ENCODE data around the gene CD82.
"Not testable (repeated sequence)": the region's sequence is repeated elsewhere in the genome, so short reads cannot be mapped to it uniquely, and the experiment has no call there.

CD82 gene

GRCh38 chr11:44535191-44535980 is 30.1 kb upstream of the CD82 start:
- DNase-seq: no peak

- DNase-seq: no peak
These were observed 28.5 kb upstream of the CD82 start for GRCh38 chr11:44536788-44537516.

- no peak for DNase-seq
These were observed 27.8 kb upstream of the CD82 start for GRCh38 chr11:44537679-44538078.

GRCh38 chr11:44538375-44539054 is 26.9 kb upstream of the CD82 start:
- peak; percentile 73 for DNase-seq

- DNase-seq: no peak
These were observed 25.5 kb upstream of the CD82 start for GRCh38 chr11:44539971-44540370.

- DNase-seq: no peak
These were observed 24.8 kb upstream of the CD82 start for GRCh38 chr11:44540667-44541066.

GRCh38 chr11:44542372-44542771 is 23.1 kb upstream of the CD82 start:
- DNase-seq: peak; percentile 13

- DNase-seq: not testable (repeated sequence)
These were observed 18.5 kb upstream of the CD82 start for GRCh38 chr11:44546984-44547383.

GRCh38 chr11:44547534-44547933 is 17.9 kb upstream of the CD82 start:
- not testable (repeated sequence) for DNase-seq

GRCh38 chr11:44548032-44548695 is 17.3 kb upstream of the CD82 start:
- DNase-seq: no peak

- DNase-seq: not testable (repeated sequence)
These were observed 16.3 kb upstream of the CD82 start for GRCh38 chr11:44548961-44549749.

GRCh38 chr11:44550123-44550522 is 15.3 kb upstream of the CD82 start:
- DNase-seq: no peak

- DNase-seq: no peak
These were observed 13.9 kb upstream of the CD82 start for GRCh38 chr11:44551456-44552139.

GRCh38 chr11:44555031-44555800 is 10.2 kb upstream of the CD82 start:
- no peak for DNase-seq

- DNase-seq: peak; percentile 74
These were observed 8.6 kb upstream of the CD82 start for GRCh38 chr11:44556735-44557409.

- no peak for DNase-seq
These were observed 8.0 kb upstream of the CD82 start for GRCh38 chr11:44557464-44557863.

GRCh38 chr11:44559207-44559939 is 6.1 kb upstream of the CD82 start:
- DNase-seq: peak; percentile 31

GRCh38 chr11:44559940-44560300 is 5.5 kb upstream of the CD82 start:
- DNase-seq: not testable (repeated sequence)

- DNase-seq: no peak
These were observed 4.1 kb upstream of the CD82 start for GRCh38 chr11:44561275-44561805.
